Nephron progenitor cell (in vitro differentiated cells): ENCODE data around the gene ENTPD8.

Source experiments
- DNase-seq: peaks from one replicate; pipeline ENCODE4 v3.0.0; 2021
- H3K27ac Mint-ChIP-seq: 2 replicates; pipeline ENCODE4 v1.8.0; 2021; ENCODE audit warnings: mild to moderate bottlenecking, moderate library complexity, mixed read lengths
- H3K27me3 Mint-ChIP-seq: 2 replicates; pipeline ENCODE4 v1.8.0; 2021; ENCODE audit warnings: mild to moderate bottlenecking, low read depth, mixed read lengths; ENCODE audit not compliant: poor library complexity
- H3K36me3 Mint-ChIP-seq: 2 replicates; pipeline ENCODE4 v1.8.0; 2021; ENCODE audit warnings: low read depth, mixed read lengths
- H3K4me1 Mint-ChIP-seq: 2 replicates; pipeline ENCODE4 v1.8.0; 2021; ENCODE audit warnings: mixed read lengths
- H3K4me3 Mint-ChIP-seq: 2 replicates; pipeline ENCODE4 v1.8.0; 2021; ENCODE audit warnings: mild to moderate bottlenecking, moderate library complexity, mixed read lengths
- H3K9me3 Mint-ChIP-seq: 2 replicates; pipeline ENCODE4 v1.8.0; 2021; ENCODE audit warnings: mild to moderate bottlenecking, moderate library complexity, mixed read lengths
- CTCF ChIP-seq: fragments of 200-600 bp; sonication (generic); IDR thresholded peaks from 2 replicates; pipeline ENCODE4 v1.5.0; 2021; ENCODE audit warnings: antibody characterized with exemption

ENTPD8 gene

GRCh38 chr9:137465720-137466388 lies 24.7 kb upstream of the ENTPD8 start:
- peaks cover 39% of the 10 kb centered on the region for H3K27me3 Mint-ChIP-seq
- no peak overlapping the region for H3K4me3 Mint-ChIP-seq
- no peaks in the 10 kb centered on the region for H3K36me3 Mint-ChIP-seq
- H3K9me3 Mint-ChIP-seq, result no peaks in the 10 kb centered on the region
- H3K27ac Mint-ChIP-seq, result peak overlapping the region; percentile 69
- no peak for DNase-seq
- TF ChIP-seq CTCF, result no peak
- peaks cover 4% of the 10 kb centered on the region for H3K4me1 Mint-ChIP-seq

DNA sequence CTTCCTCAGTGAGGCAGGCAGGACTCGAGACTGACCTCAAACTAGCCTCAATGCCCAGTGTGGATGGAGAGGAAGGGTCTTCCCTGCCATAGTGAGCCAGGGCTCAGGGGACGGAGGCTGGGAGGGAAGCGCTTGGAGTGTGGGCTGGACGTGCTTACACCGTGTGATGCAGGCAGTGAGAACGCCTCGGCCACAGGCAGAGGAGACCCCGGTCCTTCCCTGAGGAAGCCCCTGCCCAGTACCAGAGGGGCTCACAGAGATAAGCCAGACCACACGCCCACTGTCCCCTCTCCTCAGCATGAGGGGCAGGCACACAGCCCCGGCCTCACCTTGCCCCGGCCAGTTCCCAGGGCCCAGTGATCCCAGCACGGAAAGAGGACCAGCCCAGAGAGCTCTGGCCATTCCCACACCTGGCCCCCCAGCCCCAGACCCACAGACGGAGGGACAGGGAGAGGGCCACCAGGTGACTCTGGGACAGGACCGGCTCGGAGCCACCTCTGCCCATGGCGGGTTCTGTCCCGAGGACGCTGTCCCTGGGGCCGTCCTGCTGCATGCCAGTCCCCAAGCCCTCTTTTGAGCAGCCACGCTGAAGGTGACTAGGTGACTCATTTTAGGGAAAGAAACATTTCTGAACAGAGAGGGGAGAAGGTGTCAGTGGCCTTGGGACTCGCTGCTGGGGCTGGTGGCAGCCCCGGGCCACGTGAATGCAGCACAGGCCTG lies 24.0 kb upstream of the ENTPD8 start:
- no peaks in the 10 kb centered on the region for H3K9me3 Mint-ChIP-seq
- no peaks in the 10 kb centered on the region for H3K36me3 Mint-ChIP-seq
- peaks cover 4% of the 10 kb centered on the region for H3K4me1 Mint-ChIP-seq
- no peak for TF ChIP-seq CTCF
- peaks cover 38% of the 10 kb centered on the region for H3K27me3 Mint-ChIP-seq
- no peak overlapping the region for H3K4me3 Mint-ChIP-seq
- DNase-seq, result no peak
- no peak overlapping the region for H3K27ac Mint-ChIP-seq

GRCh38 chr9:137464291-137464999 lies 23.3 kb upstream of the ENTPD8 start:
- Mint-ChIP-seq H3K27ac (no peak overlapping the region), H3K36me3 (no peaks in the 10 kb centered on the region), H3K4me3 (no peak overlapping the region), H3K9me3 (no peaks in the 10 kb centered on the region), H3K4me1 (peaks cover 4% of the 10 kb centered on the region), H3K27me3 (peaks cover 35% of the 10 kb centered on the region)
- DNase-seq, result no peak
- TF ChIP-seq CTCF, result no peak

DNA sequence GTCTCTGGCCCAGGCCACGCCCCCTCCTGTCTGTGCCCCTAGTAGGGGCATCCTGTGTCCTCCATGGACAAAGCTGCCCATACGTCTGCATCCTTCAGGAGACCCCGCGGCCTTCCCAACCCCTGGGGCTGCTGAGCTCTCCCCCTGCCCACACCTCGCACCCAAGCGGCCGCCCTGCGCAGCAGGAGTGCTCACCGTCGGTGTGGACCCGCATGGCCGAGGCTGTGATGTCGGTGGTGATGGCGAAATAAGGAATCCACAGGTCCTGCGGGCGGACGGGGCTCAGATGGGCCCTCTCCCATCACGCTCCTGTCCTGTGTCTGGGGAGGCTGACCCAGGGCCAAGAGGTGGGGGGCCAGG lies 22.8 kb upstream of the ENTPD8 start:
- Mint-ChIP-seq H3K36me3 (no peaks in the 10 kb centered on the region), H3K4me1 (peaks cover 4% of the 10 kb centered on the region), H3K27ac (no peak overlapping the region), H3K27me3 (peaks cover 29% of the 10 kb centered on the region), H3K9me3 (no peaks in the 10 kb centered on the region), H3K4me3 (no peak overlapping the region)
- TF ChIP-seq CTCF, result no peak
- DNase-seq, result no peak

DNA sequence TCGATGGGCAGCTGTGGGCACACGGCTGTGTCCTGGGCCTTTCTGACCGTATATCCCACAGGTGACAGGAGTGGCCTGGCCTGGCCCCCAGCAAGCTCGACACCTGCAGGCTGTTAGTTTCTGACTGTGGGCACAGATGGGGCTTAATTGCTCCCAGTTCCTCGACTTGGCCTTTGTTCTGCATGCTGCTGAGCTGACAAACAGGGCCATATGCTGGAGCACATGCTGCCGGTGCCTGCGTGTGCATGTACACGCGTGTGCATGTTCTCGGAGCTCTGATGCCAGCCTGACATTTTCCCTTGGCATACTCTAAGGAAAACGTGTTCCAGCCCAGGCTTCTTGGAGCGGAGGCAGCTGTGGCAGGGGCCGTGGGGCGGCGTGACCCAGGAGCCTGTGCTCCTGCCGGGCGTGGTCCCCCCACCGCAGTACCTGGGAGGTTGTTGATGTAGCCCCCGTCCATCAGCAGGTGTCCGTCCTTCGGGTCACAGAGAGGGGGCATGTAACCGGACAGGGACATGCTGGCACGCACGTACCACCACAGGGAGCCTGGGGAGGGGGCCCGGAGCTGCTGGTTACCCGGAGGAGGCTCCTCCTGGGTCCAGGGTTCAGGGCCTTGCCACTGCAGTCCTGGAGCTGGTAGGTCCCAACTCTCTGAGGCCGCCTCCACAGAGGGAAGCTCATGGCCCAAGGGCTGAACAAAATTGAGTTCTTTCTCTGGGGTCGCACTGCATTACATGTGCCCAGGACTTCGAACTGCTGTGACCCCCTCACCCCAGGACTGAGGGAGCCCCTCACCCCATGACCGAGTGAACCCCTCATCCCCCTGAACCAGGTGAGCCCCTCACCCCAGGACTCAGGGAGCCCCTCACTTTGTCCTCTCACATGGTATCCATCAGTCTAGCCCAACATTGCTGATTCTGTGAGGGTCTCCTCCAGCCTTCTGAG lies 22.1 kb upstream of the ENTPD8 start:
- H3K36me3 Mint-ChIP-seq, result no peaks in the 10 kb centered on the region
- DNase-seq, result no peak
- H3K4me3 Mint-ChIP-seq, result no peak overlapping the region
- H3K9me3 Mint-ChIP-seq, result no peaks in the 10 kb centered on the region
- peaks cover 24% of the 10 kb centered on the region for H3K27me3 Mint-ChIP-seq
- peaks cover 4% of the 10 kb centered on the region for H3K4me1 Mint-ChIP-seq
- no peak for TF ChIP-seq CTCF
- no peak overlapping the region for H3K27ac Mint-ChIP-seq
